Astrocyte of the cerebellum (primary cell): ENCODE data around the gene APCS.

Experiments used
- DNase-seq: peaks from one replicate; pipeline ENCODE4 v3.0.0-alpha.2; 2011; ENCODE audit warnings: low read depth
- H3K4me3 ChIP-seq: 2 replicates; pipeline ENCODE4 v1.5.1; 2011; ENCODE audit warnings: mild to moderate bottlenecking, low read depth, low read length, moderate library complexity
- in situ Hi-C: cut with HindIII; loops from 2 replicates; pipeline ENCODE4 v1.10.0; 2017; ENCODE audit warnings: low sequenced_read_pairs
- TF ChIP-seq, protein P1 (sequence below): IDR thresholded peaks from 2 replicates; pipeline ENCODE4 v1.5.1; 2012; ENCODE audit warnings: low read length, low read depth, moderate library complexity, mild to moderate bottlenecking; ENCODE audit errors: missing control alignments

Gene APCS

DNA sequence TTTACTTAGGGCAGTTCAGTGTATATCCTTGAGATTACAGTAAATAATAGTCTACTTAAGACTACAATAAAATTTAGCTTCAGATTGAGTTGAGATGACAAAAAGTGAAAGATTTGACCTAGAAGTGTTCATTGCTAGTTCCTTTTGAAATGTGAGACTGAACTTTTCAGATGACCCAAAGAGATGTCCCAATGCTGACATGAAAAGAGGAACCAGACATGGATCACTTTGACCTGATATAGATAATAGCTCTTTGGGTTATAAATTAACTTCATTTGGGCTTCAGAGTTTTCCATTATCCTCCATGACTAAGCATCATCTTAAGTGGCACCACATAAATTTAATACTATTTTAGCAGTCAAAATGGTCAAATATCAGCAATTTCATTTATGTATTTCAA, 26.1 kb upstream of the APCS start:
- no peak overlapping the region for H3K4me3 ChIP-seq
- TF ChIP-seq, protein P1, sequence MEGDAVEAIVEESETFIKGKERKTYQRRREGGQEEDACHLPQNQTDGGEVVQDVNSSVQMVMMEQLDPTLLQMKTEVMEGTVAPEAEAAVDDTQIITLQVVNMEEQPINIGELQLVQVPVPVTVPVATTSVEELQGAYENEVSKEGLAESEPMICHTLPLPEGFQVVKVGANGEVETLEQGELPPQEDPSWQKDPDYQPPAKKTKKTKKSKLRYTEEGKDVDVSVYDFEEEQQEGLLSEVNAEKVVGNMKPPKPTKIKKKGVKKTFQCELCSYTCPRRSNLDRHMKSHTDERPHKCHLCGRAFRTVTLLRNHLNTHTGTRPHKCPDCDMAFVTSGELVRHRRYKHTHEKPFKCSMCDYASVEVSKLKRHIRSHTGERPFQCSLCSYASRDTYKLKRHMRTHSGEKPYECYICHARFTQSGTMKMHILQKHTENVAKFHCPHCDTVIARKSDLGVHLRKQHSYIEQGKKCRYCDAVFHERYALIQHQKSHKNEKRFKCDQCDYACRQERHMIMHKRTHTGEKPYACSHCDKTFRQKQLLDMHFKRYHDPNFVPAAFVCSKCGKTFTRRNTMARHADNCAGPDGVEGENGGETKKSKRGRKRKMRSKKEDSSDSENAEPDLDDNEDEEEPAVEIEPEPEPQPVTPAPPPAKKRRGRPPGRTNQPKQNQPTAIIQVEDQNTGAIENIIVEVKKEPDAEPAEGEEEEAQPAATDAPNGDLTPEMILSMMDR = no peak
- no peak for DNase-seq
- in situ Hi-C loops = no loop called here

GRCh38 chr1:159562680-159563079, 24.9 kb upstream of the APCS start:
- DNase-seq = no peak
- H3K4me3 ChIP-seq = no peak overlapping the region
- TF ChIP-seq, protein P1 = no peak
- in situ Hi-C loops = no loop called here

DNA sequence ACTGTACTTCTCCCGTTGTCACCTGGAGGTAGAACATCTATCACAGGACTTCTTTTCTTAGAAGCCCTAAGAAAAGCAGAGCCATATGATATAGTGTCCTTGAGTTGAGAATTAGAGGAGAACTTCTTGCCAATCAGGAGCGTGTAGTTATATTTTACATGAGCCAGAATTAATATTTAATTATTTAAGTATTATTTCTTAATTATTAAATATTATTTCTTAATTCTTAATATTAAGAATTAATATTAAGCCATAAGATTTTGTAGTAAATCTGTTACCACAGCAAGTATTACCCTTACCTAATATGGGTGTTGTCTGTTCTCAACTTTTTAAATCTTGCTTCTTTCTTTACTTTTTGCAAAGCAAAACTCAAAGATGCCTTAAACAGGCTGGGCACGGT, 10.2 kb upstream of the APCS start:
- no peak for DNase-seq
- no peak overlapping the region for H3K4me3 ChIP-seq
- TF ChIP-seq, protein P1 = no peak
- in situ Hi-C loops = no loop called here

GRCh38 chr1:159580340-159580739, 7.3 kb upstream of the APCS start:
- TF ChIP-seq, protein P1 = no peak
- H3K4me3 ChIP-seq = no peak overlapping the region
- no peak for DNase-seq
- in situ Hi-C loops = no loop called here

- in situ Hi-C loops = no loop called here
Observed at GRCh38 chr1:159581422-159581821, 6.2 kb upstream of the APCS start.

GRCh38 chr1:159584536-159584935, 3.1 kb upstream of the APCS start:
- DNase-seq = no peak
- TF ChIP-seq, protein P1 = no peak
- in situ Hi-C loops = no loop called here
- H3K4me3 ChIP-seq = no peak overlapping the region

More at GRCh38 chr1:159581422-159581821, 6.2 kb upstream of the APCS start:
- no peak for DNase-seq
- no peak overlapping the region for H3K4me3 ChIP-seq
- TF ChIP-seq, protein P1 = no peak

GRCh38 chr1:159591981-159592380, 4.4 kb downstream of the APCS start:
- no peak for DNase-seq
- in situ Hi-C loops = no loop called here
- TF ChIP-seq, protein P1 = no peak
- no peak overlapping the region for H3K4me3 ChIP-seq
